Activated naive CD8-positive, alpha-beta T cell treated with anti-CD3 and anti-CD28 coated beads, Interleukin-2, amount 50 U/mL, for 24 hours (primary cell): ENCODE measurements around the gene TCIRG1.

ENCODE experiments used
- ATAC-seq: fragments of 150-1000 bp; cut with Tn5 transposase; one replicate; pipeline ENCODE4 v1.10.0; 2021
- DNase-seq: peaks from one replicate; pipeline ENCODE4 v3.0.0; 2021
- H3K27ac Mint-ChIP-seq: one replicate; pipeline ENCODE4 v1.8.0; 2021; ENCODE audit warnings: mild to moderate bottlenecking, mixed read lengths
- H3K27me3 Mint-ChIP-seq: one replicate; pipeline ENCODE4 v1.8.0; 2021; ENCODE audit warnings: mixed read lengths
- H3K36me3 Mint-ChIP-seq: one replicate; pipeline ENCODE4 v1.8.0; 2021; ENCODE audit warnings: low read depth, mixed read lengths
- H3K4me1 Mint-ChIP-seq: one replicate; pipeline ENCODE4 v1.8.0; 2021; ENCODE audit warnings: mixed read lengths
- H3K4me3 Mint-ChIP-seq: one replicate; pipeline ENCODE4 v1.8.0; 2021; ENCODE audit warnings: mild to moderate bottlenecking, moderate library complexity, mixed read lengths
- H3K9me3 Mint-ChIP-seq: one replicate; pipeline ENCODE4 v1.8.0; 2021; ENCODE audit warnings: mixed read lengths

TCIRG1 gene

DNA sequence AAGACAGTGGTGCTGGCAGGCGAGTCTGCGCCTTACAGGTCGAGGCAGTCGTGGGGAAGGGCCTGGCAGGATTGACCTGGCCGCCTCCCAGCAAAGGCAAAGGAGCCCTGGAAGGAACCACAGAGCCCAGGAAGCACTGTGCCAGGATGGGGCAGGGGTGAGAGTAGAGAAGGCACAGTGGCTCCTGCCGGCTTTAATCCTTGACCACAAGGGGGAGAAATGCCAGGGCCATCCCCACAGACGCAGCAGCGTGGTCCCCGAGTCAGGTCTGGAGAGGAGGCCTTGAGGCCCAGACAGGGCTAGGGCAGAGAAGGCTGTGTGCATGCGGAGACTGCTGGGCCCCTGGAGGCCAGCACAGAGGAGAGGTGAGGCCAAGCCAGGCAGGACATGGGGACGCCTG is 18.2 kb upstream of the TCIRG1 start:
- H3K9me3 Mint-ChIP-seq = no peaks in the 10 kb centered on the region
- H3K27me3 Mint-ChIP-seq = peaks cover 2% of the 10 kb centered on the region
- H3K27ac Mint-ChIP-seq = no peak overlapping the region
- H3K4me1 Mint-ChIP-seq = no peaks in the 10 kb centered on the region
- H3K4me3 Mint-ChIP-seq = no peak overlapping the region
- DNase-seq (no peak), ATAC-seq (peak; percentile 5)
- no peaks in the 10 kb centered on the region for H3K36me3 Mint-ChIP-seq

GRCh38 chr11:68021167-68021787 is 17.5 kb upstream of the TCIRG1 start:
- Mint-ChIP-seq H3K27me3 (peaks cover 2% of the 10 kb centered on the region), H3K4me1 (no peaks in the 10 kb centered on the region), H3K4me3 (no peak overlapping the region), H3K27ac (no peak overlapping the region), H3K9me3 (no peaks in the 10 kb centered on the region), H3K36me3 (no peaks in the 10 kb centered on the region)
- no peak for DNase-seq
- ATAC-seq = no peak

DNA sequence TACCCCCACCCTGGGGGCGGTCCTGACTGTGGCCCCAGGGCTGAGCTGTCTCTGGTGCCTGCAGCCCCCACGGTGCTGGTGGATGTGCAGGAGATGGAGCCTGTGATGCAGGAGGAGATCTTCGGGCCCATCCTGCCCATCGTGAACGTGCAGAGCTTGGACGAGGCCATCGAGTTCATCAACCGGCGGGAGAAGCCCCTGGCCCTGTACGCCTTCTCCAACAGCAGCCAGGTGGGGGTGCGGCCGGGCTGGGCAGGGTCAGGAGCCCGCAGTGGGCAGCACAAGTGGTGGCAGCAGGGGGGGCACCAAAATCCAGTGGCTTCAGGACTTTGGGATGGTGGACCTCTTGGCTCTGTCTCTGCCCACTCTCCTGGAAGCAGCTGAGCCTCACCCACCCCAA is 16.3 kb upstream of the TCIRG1 start:
- H3K4me1 Mint-ChIP-seq = no peaks in the 10 kb centered on the region
- no peak for DNase-seq
- ATAC-seq = no peak

DNA sequence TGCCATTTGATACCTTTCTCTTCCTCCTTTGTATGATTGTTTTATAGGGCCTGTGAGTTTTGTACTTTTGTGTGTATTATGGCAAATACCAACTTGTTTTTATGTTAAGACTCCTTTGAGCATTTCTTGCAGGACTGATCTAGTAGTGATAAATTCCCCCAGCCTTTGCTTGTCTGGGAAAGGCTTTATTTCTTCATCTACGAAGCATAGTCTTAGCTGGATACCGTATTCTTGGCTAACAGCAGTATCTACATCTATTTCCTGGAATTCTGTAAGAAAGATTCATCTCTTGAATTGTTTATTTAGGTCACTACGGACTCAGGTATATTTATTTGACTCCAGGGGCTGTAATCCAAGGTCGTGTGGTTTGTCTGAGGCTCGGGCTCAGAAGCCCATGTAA is 14.3 kb upstream of the TCIRG1 start:
- H3K27me3 Mint-ChIP-seq = peaks cover 2% of the 10 kb centered on the region
- no peak overlapping the region for H3K4me3 Mint-ChIP-seq
- ATAC-seq = no peak
- H3K9me3 Mint-ChIP-seq = no peaks in the 10 kb centered on the region
- DNase-seq = no peak
- H3K36me3 Mint-ChIP-seq = no peaks in the 10 kb centered on the region
- no peak overlapping the region for H3K27ac Mint-ChIP-seq
- H3K4me1 Mint-ChIP-seq = peaks cover 15% of the 10 kb centered on the region

More for the DNA sequence above, 16.3 kb upstream of the TCIRG1 start:
- no peak overlapping the region for H3K27ac Mint-ChIP-seq
- peaks cover 2% of the 10 kb centered on the region for H3K27me3 Mint-ChIP-seq
- no peaks in the 10 kb centered on the region for H3K9me3 Mint-ChIP-seq
- H3K36me3 Mint-ChIP-seq = no peaks in the 10 kb centered on the region
- H3K4me3 Mint-ChIP-seq = no peak overlapping the region

DNA sequence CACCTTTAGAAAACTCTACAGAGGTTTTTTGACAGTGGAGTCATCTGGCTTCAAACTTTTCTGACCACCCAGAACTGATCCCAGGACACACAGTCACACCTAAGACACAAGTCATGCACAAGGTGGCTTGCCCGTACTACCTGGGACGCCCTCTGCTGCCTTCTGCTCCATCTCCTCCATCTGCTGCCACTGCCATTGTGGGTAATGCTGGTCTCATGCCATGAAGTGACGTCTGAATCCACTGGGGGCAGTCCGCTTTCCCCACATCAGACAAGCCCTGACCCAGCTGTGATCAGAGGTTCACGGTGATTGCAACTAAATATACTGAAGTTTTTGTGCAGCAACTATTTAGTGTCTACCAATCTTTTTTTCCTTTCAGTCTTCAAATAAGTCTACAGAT is 13.8 kb upstream of the TCIRG1 start:
- no peak overlapping the region for H3K4me3 Mint-ChIP-seq
- ATAC-seq = no peak
- H3K27me3 Mint-ChIP-seq = no peaks in the 10 kb centered on the region
- H3K9me3 Mint-ChIP-seq = no peaks in the 10 kb centered on the region
- H3K4me1 Mint-ChIP-seq = peaks cover 21% of the 10 kb centered on the region
- H3K27ac Mint-ChIP-seq = no peak overlapping the region
- DNase-seq = no peak
- H3K36me3 Mint-ChIP-seq = no peaks in the 10 kb centered on the region

DNA sequence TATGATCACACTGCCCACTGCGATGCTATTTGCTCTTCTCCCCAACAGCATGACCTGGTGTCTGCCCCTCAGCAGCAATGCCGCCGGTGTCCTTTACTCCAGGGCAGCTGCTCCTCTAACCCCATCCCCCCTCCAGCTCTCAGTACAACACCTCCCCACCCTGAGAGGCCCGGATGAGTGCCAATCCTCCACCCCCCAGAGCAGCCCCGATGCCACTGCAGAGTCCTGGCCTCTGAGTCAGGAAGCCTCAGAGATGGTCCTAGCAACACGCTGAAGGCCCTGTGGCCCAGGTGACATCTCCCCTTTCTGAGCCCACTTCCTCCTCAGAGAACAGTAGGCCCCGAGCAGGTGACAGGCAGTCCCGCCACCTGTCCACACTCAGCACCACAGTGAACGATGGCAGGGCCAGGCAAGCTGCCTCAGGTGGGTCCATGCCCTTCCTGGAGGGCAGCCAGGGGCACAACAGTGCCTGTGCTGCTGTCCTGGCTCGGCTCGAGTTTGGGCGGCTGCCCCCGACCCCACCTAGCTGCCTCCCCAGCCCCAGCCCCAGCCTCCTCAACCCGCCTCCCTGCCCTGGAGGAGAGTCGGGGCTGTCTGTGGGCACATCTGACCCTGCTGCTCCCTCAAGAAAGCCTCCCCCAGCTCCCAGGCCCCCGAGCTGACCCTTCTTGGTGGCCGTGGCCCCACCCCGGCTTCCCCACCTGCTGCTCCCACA is 12.3 kb upstream of the TCIRG1 start:
- Mint-ChIP-seq H3K4me3 (no peak overlapping the region), H3K9me3 (no peaks in the 10 kb centered on the region), H3K36me3 (peaks cover under 1% of the 10 kb centered on the region), H3K4me1 (peaks cover 33% of the 10 kb centered on the region), H3K27ac (no peak overlapping the region), H3K27me3 (no peaks in the 10 kb centered on the region)
- ATAC-seq (no peak), DNase-seq (no peak)

DNA sequence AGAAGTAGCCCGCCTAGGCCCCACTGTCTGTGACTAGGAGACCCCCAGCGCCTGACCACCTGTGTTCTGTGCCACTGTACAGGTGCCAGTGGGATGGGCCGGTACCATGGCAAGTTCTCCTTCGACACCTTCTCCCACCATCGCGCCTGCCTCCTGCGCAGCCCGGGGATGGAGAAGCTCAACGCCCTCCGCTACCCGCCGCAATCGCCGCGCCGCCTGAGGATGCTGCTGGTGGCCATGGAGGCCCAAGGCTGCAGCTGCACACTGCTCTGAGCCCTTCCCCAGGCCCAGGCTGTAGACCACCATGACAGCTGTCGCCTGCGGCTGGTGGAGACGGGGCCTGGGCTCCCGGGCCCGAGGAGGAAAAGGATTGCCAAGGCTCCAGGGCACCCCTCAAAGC is 11.2 kb upstream of the TCIRG1 start:
- Mint-ChIP-seq H3K9me3 (no peaks in the 10 kb centered on the region), H3K27me3 (no peaks in the 10 kb centered on the region), H3K27ac (no peak overlapping the region), H3K4me1 (peaks cover 37% of the 10 kb centered on the region), H3K4me3 (no peak overlapping the region), H3K36me3 (peaks cover 3% of the 10 kb centered on the region)
- DNase-seq = no peak
- ATAC-seq = no peak

DNA sequence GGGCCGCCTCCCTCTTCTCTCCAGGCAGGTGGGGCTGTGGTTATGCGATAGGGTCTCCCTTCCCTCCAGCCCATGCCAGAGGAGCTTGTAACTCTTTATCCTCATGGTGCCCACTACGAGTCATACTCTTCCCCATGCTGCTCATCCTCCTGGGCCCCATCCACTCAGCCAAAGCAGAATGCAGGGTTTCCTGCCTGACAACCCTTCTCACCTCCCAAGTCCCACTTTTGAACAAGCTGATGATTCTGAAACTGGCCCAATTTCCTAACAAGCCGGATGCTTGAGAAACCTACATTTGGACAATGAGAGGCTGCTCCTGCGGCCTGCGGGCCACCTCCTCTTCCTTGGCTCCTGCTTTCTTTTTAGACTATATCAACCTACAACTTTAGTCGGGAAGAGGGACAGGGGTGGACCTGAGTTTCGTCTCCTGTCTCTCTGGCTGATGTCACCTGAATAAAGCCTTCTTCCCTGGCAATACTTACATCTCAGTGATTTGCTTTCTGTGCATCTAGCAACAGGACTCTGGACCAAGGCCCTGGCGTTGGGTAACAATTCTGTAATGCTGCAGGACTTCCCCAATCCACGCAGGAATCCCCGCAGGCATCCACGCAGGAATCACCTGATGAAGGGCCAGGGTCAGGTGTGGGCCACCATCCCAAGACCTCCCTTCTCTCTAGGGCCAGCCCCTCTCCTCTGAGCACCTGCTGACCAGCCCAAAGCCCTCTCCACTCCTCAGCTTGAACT is 9.9 kb upstream of the TCIRG1 start:
- Mint-ChIP-seq H3K27me3 (no peaks in the 10 kb centered on the region), H3K27ac (peak overlapping the region; percentile 65), H3K4me1 (peaks cover 37% of the 10 kb centered on the region), H3K36me3 (peaks cover 3% of the 10 kb centered on the region), H3K9me3 (no peaks in the 10 kb centered on the region), H3K4me3 (peak overlapping the region; percentile 95)
- ATAC-seq (no peak), DNase-seq (no peak)

DNA sequence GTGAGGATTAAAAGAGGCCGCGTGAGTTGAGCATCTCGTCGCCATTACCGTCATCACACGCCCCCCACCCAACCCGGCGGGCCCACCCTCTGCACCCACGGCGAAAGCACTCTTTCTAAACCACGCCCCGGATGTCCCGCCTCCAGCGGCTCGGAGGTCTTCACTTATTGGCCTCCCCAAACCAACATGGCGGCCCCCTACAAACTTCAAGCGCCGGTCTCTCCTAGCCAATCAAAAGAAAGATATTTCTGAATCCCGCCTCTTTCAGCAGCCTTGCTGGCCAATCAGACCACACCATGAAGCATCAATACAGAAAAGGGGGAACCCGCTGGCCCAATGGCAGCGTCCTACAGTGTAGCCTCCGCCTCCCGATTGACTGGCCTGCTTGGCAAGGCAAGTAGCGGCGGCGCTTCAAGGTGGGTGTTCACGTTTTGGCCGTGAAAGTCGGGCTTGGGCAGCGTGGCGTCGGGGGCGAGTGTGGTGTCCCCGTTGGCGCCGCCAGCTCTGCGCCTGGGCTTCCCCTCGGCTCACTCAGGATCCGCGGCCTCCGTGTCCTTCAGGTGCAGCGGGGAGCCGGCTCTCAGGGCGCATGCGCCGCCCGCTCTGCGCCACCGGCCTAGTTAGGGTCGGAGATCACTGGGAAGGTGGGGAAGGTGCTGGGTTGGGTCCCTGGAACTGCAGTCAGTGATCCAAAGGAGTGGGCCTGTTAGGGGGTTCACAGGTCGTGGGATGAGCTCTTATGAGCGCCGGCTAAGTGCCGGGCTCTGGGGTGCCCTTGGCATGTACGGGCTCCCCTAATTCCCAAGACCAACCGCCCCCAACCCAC is 8.3 kb upstream of the TCIRG1 start, which contains the start of gene NDUFS8:
Gene NDUFS8 (plus strand): TSS at position 364 of the 826 bp plus-strand sequence. CDS start 1,471 bp downstream, outside the sequence.
- H3K4me3 Mint-ChIP-seq = peak within 1 kb of the TSS; percentile 95
- DNase-seq = peak; percentile 97
- ATAC-seq = peak; percentile 97
- no peaks in the 10 kb centered on the region for H3K27me3 Mint-ChIP-seq
- peaks cover 5% of the 10 kb centered on the region for H3K36me3 Mint-ChIP-seq
- H3K27ac Mint-ChIP-seq = peak within 1 kb of the TSS; percentile 95
- H3K4me1 Mint-ChIP-seq = peaks cover 37% of the 10 kb centered on the region
- H3K9me3 Mint-ChIP-seq = no peaks in the 10 kb centered on the region

GRCh38 chr11:68031144-68031464 is 7.7 kb upstream of the TCIRG1 start:
- H3K27ac Mint-ChIP-seq = peak overlapping the region; percentile 95
- peak overlapping the region; percentile 95 for H3K4me3 Mint-ChIP-seq
- ATAC-seq (no peak), DNase-seq (peak; percentile 14)
- peaks cover 5% of the 10 kb centered on the region for H3K36me3 Mint-ChIP-seq
- no peaks in the 10 kb centered on the region for H3K27me3 Mint-ChIP-seq
- H3K4me1 Mint-ChIP-seq = peaks cover 37% of the 10 kb centered on the region
- no peaks in the 10 kb centered on the region for H3K9me3 Mint-ChIP-seq

DNA sequence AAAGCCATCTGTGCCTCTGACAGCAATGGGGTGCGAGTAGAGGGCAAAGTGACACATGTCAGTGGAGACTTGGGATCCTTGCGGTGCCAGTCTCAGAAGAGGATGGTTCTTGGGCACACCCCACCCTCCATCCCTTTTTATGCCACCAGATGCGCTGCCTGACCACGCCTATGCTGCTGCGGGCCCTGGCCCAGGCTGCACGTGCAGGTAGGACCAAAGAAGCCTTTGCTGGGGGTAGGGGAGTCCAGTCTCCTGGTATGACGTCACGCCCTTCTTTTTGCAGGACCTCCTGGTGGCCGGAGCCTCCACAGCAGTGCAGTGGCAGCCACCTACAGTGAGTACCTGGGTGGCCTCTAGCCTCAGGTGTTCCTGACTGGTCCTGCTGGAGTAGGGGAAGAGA is 6.8 kb upstream of the TCIRG1 start:
- ATAC-seq (no peak), DNase-seq (no peak)
- no peaks in the 10 kb centered on the region for H3K9me3 Mint-ChIP-seq
- peaks cover 43% of the 10 kb centered on the region for H3K4me1 Mint-ChIP-seq
- no peaks in the 10 kb centered on the region for H3K27me3 Mint-ChIP-seq
- peak overlapping the region; percentile 95 for H3K27ac Mint-ChIP-seq
- H3K4me3 Mint-ChIP-seq = peak overlapping the region; percentile 95
- H3K36me3 Mint-ChIP-seq = peaks cover 5% of the 10 kb centered on the region

DNA sequence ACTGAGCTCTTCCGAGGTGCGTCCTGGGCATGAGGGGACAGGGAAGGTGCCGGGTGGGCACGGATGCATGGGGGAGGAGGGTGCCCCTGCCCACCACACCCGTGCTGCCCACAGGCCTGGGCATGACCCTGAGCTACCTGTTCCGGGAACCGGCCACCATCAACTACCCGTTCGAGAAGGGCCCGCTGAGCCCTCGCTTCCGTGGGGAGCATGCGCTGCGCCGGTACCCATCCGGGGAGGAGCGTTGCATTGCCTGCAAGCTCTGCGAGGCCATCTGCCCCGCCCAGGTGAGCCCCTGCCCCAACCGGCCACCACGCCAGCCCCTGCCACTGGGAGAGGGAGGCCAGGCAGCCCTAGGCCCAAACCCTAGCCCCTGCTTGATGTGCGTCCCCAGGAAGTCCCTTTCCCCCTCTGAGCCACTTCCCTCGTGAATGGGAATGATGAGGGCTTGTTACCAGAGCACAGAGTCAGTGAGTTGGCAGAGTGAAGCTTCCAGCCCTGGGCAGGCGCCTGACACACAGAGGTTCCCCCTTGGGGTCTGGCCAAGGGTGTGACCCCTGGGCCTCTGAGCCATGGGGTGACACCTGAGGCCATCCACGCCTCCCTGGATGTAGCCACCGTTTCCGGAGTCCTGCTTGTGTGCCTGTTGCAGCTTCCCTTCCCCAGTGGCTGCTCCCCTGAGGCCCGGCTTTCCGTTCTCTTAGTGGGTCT is 5.7 kb upstream of the TCIRG1 start:
- Mint-ChIP-seq H3K9me3 (no peaks in the 10 kb centered on the region), H3K27me3 (no peaks in the 10 kb centered on the region), H3K36me3 (peaks cover 5% of the 10 kb centered on the region), H3K4me3 (no peak overlapping the region), H3K27ac (no peak overlapping the region), H3K4me1 (peaks cover 46% of the 10 kb centered on the region)
- DNase-seq (no peak), ATAC-seq (no peak)

GRCh38 chr11:68033708-68034045 is 5.1 kb upstream of the TCIRG1 start:
- DNase-seq (no peak), ATAC-seq (no peak)
- Mint-ChIP-seq H3K27ac (no peak overlapping the region), H3K4me3 (no peak overlapping the region), H3K4me1 (peaks cover 46% of the 10 kb centered on the region), H3K9me3 (no peaks in the 10 kb centered on the region), H3K36me3 (peaks cover 5% of the 10 kb centered on the region), H3K27me3 (no peaks in the 10 kb centered on the region)

- Mint-ChIP-seq H3K4me1 (peaks cover 32% of the 10 kb centered on the region), H3K27ac (no peak overlapping the region), H3K4me3 (no peak overlapping the region), H3K9me3 (no peaks in the 10 kb centered on the region), H3K36me3 (peaks cover 5% of the 10 kb centered on the region), H3K27me3 (no peaks in the 10 kb centered on the region)
- ATAC-seq = no peak
- no peak for DNase-seq
Observed at GRCh38 chr11:68035266-68035876, 3.5 kb upstream of the TCIRG1 start.
